Medulla oblongata (tissue), 1 donor: ENCODE data around the gene GPC1.

Experiments
- DNase-seq: peaks from one replicate; pipeline ENCODE4 v3.0.0-alpha.2; 2015; ENCODE audit errors: extremely low spot score

GPC1 gene

DNA sequence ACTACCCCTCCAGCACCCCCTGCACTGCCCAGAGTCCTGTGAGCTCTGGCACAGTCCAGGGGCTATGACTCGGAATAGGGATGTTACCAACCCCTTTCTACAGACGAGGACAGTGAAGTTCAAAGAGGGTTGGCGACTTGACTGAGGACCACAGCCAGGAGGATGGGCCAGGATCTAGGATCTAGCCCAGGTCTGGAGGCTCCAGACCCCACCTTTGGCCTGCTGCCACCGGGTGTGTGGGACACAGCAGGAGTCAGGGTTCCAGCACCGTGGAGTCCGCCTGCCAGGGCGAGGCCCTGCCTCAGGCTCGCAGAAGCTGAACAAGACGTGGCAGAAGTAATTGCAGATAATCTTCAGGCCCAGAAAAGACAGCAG is 37.9 kb upstream of the GPC1 start:
- DNase-seq: no peak

DNA sequence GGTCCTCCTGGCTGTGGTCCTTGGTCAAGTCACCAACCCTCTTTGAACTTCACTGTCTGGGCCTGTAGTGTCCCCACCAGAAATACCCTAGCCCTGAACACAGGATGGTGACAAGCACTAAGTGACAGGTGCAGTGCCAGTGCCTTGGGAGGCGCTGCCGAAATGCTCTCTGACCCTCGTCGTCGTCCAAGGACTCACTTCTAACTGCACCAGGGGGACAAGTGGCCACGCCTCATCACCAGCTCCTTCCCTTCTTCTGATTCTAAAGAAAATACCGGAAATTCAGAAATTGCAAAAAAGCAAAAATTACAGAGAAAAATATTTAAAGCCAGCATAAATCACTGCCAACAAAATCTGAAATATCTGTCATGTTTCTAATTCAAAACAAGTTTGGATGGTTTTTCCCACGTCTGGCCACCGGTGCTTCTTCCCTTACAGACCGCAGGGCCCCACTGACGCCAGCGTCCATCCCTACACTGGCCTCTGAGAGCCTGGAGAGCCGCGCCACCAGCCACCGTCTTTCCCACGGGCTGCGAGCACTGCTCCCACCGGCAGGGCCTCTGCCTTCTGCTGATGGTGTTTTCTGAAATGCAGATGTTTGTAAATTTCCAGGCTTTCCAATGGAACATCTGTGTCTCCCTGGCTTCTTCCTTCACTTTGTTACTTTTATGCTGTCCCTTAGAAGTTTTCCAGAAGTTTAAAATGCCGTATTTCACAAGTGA is 37.4 kb upstream of the GPC1 start:
- DNase-seq: no peak

GRCh38 chr2:240398661-240399267 is 36.7 kb upstream of the GPC1 start:
- no peak for DNase-seq

DNA sequence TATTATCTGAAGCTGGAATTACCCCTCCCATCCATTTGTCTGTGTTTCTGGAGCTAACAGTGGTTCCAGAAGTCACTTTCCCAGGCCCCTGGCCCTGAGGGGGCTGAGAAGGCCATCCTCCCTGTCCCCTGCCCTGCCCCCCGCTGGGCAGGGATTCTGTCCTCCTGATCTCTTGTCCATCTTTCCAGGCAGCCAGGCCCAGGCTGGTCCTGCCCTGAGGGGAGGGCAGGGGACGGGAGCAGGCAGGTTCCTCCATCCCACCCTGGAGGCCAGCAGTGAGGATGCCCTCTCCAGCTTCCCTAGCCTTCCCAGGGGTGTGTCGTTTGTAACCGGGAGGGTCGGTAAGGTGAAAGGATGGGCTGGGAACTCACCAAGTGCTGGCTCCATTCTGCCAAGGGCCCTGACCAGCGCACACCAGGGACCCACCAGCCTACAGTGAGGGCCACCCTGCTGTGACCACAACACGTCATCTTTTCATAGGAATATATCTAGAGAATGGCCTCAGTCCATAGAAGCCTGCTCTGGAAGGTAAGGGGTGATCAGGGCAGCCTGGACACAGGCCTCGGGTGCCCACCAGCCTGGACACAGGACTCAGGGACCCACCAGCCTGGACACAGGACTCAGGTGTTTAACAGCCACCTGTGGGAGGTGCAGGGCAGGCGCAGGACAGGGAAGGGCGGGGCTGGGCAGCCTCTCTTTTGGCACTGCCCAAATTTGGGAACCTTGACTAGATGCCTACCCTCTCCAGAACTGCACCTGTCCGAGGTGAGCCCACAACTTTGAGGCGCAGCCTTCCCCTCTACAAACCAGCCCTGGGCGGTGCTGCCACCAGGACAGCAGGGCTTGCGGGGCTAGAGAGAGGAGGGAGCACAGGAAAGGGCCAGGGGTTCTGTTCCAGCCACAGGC is 35.8 kb upstream of the GPC1 start:
- no peak for DNase-seq

DNA sequence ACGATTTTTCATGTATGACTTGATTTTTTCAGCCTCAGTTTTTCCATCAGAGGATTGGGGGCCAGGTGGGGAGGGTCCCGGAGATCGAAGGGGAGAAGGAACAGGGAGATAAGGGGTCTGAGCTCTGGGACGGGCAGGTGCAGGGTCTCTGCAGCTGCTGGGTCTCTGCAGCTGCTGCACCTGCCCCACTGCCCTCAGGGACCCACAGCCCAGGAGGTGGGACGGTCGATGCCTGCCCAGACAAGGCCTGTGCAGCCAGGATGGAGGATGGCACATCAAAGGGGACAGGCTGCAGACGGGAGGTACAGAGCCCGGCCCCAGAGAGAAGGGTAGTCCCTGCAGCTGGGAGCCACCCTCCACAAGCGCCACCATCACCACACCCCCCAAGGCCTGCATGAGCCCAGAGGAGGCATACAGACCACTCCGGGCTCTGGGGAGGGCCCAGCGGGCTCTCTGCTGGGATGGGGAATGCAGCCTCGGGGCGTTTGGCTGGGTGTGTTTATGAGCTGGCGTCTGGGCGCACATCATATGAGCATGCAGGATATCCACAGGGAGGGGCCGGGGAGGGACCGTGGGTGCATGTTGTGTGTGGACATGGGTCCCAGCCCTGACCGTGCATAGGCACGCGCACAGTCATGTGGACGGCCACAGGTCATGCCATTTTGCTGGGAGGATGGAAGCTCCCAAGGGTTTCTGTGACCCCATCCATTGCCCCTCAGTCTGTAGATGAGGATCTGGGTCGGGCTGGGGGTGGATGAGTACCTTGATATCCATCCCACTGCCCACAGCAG is 34.9 kb upstream of the GPC1 start:
- DNase-seq: no peak

DNA sequence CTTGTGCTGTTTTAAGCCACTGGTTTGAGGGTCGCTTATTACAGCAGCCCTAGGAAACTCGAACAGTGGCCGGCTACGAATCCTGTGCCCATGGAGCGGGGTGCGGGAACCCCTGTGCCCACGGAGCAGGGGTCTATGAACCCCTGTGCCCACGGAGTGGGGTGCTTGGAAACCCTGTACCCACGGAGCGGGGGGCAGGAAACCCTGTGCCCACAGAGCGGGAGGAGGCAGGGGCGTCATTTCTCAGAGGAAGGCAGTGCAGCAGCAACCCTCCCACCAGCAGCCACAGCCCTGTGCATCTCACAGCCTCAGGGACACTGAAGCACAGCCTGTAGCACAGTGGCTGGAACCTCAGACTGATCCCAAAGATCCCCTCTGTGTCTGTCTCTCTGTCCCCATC is 34.2 kb upstream of the GPC1 start:
- no peak for DNase-seq

GRCh38 chr2:240401781-240402551 is 33.5 kb upstream of the GPC1 start:
- DNase-seq: no peak

DNA sequence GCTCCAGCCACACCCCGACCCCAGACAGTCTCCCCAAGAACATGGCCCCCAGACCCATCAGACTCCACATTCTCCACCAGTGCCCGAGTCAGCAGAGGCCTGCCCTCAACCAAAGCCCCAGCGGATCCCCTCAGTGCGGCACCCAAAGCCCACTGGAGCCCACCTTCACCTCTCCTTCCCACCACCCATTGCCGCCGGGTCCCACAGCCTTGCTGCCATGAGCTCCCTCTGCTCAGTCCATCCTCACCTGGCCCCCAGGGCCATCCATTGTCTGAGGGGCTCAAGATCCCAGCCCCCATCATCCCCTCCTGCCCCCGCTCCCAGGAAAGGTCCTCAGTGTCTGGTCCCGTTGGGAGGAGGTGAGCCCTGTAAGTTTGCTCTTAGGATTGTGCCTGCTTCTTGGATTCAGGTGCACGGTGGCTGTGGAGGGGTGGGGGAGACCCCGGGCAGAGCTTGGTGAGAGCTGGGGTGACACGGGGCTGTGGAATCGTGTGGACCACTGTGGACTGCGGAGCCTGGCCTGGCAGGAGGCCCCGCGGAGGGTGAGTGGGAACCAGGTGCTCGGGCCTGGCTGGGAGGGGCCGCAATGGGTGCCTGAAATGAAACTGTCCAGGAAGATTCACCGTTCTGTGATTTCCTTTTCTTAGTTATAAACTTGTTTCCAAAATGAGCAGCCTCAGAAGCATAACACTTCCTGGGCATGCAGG is 32.7 kb upstream of the GPC1 start:
- no peak for DNase-seq

DNA sequence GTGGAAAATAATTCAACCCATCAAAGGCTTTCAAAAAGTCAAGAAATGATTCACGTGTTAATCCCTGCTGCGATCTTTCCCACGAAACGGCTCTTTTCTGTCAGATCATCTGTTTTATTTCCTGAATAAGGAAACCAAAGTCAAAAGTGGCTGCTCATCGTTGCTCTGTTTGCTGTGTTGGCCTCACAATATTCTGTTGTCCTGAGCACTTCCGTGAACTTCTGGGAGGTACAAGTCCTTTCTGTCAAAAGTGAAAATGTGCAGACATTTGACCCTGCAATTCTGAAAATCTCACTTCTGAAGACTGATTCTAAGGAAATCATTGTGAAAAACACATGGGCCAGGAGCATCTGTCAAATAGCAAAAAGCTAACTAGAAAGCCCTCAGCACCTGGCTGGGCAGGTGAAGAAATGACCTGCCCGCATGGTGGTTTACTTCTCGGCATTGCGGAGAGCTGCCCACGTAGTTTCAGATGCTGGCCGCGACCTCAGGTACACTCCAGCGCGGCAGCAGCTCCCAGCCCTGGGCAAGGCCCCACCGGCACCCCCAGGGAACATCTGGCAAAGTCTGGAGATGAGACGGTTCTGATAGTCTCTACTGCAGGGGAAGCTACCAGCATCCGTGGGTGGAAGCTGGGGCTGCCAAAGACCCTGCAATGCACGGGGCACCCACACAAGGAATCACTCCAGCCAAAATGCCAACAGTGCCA is 31.9 kb upstream of the GPC1 start:
- no peak for DNase-seq

DNA sequence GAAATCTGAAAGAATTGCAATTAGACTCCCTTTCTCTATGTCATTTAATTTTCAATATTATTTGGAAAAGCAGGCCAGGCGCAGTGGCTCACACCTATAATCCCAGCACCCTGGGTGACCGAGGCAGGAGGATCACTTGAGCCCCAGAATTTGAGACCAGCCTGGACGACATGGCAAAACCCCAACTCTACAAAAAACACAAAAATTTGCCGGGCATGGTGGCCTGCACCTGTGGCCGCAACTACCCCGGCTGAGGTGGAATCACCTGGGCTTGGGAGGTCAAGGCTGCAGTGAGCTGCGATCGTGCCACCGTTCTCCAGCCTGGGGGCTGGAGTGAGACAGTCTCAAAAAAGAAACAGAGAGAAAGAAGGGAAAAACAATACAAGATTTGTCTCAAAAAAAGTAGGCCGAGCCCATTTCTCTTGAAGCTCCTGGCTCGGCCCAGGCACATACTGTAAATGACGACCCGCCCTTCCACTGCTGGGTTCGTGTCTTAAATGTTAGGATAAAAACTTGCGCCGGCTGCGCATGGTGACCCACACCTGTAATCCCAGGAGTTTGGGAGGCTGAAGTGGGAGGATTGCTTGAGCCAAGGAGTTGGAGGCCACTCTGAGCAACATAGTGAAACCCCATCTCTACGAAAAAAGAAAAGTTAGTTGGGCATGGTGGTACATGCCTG is 31.1 kb upstream of the GPC1 start:
- no peak for DNase-seq

GRCh38 chr2:240405133-240405532 is 30.3 kb upstream of the GPC1 start:
- no peak for DNase-seq

DNA sequence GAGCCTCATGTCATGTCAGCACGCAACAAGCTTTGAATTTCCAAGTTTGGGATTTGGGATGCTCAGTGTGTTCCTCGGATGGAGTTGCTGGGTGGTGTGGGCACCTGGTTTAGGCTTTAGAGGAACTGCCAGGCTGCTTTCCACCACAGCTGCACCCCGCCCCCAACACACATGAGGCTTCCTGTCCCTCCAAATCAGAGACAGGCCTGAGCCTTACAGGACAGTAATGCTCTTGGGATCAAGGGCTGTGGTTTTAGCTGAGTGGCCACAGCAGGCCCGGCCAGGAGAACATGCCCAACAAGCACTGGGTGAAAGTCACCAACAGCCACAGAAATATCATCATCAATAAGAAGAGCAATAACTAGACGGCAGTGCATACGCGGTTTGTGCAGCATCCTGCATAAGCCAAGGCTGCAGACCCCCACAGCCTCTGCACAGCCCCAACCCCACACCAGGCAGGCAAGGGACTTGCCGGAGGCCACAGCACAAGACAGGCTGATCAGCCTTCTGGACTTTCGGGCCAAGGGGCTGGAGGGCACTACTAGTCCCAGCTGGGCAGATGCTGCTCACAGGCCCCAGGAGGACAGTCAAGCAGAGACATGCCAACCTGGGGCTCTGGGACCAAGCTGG is 29.7 kb upstream of the GPC1 start:
- DNase-seq: no peak

DNA sequence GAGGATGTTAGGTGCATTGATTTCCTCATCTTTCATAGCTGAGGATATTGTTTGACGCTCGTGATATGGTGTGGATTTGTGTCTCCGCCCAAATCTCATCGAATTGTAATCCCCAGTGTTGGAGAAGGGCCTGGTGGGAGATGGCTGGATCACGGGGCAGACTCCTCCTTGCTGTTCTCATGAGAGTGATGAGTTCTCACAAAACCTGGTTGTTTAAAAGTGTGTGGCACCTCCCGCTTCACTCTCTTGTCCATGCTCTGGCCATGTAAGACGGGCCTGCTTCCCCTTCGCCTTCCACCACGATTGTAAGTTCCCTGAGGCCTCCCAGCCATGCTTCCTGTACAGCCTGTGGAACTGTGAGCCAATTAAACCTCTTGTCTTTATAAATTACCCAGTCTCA is 28.4 kb upstream of the GPC1 start:
- no peak for DNase-seq

DNA sequence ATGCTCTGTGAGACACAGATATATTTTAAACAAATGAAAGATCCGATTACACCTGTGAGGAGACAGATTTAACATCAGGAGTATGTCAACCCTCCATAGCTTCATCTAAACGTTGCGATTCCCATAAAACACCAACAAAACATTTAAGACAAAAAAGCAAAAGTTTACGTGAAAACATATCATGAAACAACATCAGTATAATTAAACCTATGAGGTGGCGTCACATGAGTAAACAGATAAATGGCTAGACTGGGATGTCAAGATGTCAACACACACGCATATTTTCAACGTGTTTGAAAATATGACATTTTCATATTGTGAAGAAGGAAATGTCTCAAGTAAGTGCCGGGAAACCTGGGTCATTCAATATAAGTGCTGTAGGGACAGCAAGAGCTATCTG is 25.5 kb upstream of the GPC1 start:
- no peak for DNase-seq

DNA sequence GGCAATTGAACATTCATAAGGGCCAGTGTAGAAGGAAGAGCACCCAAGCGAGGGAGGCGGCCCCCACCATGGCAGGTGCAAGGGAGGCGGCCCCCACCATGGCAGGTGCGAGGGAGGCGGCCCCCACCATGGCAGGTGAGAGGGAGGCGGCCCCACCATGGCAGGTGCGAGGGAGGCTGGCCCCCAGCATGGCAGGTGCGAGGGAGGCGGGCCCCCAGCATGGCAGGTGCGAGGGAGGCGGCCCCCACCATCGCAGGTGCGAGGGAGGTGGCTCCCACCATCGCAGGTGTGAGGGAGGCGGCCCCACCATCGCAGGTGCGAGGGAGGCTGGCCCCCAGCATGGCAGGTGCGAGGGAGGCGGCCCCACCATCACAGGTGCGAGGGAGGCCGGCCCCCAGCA is 24.7 kb upstream of the GPC1 start:
- no peak for DNase-seq

GRCh38 chr2:240411261-240412160 is 24.0 kb upstream of the GPC1 start:
- no peak for DNase-seq

DNA sequence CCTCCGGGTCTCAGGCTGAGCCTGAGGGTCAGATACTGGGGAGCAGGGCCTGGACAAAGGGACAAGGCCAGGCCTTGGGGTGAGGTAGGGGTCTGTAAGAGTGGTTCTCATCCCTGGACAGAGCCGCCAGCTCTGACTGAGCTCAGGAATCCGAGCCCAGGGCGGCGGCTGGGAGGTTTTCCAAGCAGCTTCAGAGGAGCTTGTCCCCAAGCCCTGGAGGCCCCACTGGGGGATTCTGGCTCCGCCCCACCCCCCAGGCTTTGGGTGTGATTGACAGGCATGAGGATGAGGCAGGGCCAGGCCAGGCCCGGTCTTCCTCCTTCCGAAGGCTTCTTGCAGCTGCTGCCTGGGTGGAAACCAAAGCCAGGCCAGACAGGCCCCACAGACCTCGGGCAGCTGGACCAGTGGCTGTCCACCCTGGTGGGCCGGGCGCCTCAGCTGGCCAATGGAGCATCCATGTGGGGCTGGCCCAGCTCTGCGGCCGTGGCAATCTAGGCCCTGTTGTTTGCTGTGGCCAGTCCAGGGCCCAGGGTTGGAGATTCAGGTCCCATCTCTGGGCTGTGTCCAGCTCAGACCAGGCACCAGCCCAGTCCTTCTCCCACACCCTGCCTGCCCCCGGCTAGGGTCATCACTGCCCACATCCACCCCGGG is 23.1 kb upstream of the GPC1 start:
- no peak for DNase-seq
